Dedifferentiated amniotic fluid mesenchymal stem cell (primary cell): ENCODE data around the gene HNRNPUL2.
A peak's percentile ranks its signal among the peaks of the same experiment; 100 is the strongest.

Source experiments
- DNase-seq: peaks from one replicate; pipeline ENCODE4 v3.0.0-alpha.2; 2016; ENCODE audit errors: extremely low spot score

Gene HNRNPUL2

DNA sequence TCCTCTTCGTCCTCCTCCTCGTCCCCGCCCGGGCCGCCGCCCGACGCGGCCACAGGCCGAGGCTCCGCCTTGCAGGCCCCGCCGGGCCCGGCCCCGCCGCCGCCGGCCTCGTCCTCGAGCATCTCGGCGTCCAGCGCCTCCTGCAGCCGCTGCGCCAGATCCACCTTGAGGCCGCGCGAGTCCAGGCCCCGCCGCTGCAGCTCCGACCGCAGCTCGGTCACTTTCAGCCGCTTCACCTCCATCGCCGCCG lies 417 bp downstream of the HNRNPUL2 start:
- DNase-seq, result no peak

DNA sequence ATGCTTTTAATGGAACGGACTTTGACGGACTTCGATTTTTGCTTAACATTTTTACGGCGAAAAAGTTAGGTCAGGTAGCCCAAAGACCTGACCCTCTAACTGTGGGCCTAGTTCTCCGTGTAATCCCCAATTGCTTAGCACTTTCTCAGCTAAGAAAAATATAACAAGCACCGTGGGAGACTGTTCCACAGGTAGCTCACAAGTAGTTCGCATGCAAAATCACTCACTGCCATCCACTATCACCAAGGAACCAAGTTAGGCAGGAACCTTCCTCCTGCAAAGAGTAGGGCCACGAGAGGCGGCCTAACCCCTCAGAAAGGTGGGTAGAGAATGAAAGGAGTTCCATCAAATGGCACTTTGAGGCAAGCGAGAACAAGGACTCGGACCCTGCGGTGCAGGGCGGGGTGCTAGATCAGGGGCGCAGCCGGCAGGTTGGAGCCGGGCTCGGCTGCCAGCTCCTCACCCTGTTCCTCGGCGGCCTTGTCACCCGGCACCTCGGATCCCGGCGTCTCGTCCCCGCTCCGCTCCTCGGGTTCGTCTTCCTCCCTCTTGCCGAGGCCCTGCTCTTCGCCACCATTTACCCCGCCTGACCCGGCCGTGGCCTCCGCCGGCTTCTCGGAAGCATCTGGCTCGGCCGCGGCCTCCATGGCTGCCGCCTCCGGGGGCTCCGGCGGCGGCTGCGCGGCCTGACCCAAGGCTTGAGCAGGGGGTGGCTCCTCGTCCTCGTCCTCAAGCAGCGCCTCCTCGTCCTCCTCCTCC lies 922 bp downstream of the HNRNPUL2 start:
- no peak for DNase-seq

DNA sequence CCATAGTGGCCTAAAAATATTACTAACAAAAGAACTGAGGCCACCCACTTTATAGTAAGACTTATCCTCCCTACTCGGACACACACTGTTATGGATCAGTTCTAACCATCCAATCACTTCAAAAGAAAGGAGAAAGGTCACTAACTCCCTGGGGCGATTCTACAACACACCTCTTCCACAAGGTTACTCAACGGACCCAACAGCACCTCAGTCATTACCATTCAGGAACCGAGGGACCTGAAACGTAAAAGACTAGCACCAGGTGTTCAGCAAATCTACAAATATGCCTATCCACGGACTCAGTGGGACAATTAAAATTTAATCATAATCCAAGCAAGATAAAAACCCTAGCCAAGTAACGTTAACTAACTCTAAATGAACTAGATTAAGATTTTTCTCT lies 1.6 kb downstream of the HNRNPUL2 start:
- DNase-seq, result no peak

DNA sequence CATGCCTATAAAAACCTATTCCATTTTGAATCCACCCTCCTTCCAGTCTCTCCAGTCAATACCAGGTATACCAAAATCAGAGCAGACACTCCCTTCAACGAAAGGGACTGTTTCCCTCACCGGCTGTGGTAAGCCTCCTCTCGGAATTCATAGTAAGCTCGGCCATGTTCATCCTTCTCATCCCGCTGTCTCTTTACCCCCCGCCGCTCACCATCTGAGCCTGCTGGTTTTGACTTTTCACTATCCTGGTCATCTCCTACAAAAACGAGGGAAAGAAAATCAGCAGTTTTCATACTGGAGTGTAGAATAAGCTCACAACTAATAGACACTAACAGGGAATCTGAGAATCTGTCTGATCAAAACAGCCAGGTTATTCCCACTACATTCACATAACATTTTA lies 3.1 kb downstream of the HNRNPUL2 start:
- DNase-seq, result no peak

- DNase-seq, result no peak
These were observed 5.3 kb downstream of the HNRNPUL2 start for GRCh38 chr11:62721994-62722393.

DNA sequence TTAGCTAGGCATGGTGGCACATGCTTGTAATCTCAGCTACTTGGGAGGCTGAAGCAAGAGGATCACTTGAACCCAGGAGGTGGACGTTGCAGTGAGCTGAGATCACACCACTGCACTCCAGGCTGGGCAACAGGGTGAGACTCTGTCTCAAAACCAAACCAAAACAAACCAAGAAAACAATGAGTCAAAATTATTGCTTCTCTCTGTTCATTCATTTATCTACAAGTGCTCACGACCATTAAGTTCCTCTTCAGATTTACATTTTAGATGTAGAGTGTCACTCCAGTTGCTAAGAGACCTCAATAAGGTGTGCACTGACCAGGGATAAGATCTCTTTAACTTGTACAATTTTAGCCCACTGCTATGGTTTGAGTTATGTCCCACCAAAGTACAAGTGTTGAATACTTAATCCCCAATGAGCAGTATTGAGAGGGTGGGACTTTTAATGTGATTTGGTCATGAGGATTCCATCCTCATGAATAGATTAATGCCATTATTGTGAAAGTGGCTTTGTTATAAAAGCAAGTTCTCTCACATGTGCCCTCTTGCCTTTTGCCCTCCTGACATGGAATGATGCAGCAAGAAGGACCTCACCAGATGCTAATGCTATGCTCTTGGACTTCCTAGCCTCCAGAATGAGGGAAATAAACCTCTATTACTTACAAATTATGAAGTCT lies 7.8 kb downstream of the HNRNPUL2 start:
- no peak for DNase-seq

DNA sequence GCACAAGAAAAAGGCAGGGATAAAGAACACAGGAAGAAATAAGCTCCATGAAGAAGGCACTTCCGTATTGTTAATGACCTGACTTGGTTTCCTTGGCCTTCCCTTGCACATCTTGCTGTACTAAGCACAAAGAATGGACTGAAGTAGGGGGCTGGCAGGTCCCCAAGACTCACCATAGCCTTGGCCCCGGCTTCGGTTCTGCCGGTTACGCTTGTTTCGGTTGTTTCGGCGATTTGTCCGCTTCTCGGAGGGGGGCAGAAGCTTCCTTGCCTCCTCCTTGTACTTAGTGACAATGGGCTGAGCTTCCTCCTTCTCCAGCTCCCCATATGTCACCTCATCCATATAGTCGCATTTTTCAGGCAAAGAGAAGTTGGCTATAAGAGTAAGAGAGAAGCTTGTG lies 10.4 kb downstream of the HNRNPUL2 start:
- no peak for DNase-seq

GRCh38 chr11:62716206-62716605 lies 11.1 kb downstream of the HNRNPUL2 start:
- DNase-seq, result no peak

DNA sequence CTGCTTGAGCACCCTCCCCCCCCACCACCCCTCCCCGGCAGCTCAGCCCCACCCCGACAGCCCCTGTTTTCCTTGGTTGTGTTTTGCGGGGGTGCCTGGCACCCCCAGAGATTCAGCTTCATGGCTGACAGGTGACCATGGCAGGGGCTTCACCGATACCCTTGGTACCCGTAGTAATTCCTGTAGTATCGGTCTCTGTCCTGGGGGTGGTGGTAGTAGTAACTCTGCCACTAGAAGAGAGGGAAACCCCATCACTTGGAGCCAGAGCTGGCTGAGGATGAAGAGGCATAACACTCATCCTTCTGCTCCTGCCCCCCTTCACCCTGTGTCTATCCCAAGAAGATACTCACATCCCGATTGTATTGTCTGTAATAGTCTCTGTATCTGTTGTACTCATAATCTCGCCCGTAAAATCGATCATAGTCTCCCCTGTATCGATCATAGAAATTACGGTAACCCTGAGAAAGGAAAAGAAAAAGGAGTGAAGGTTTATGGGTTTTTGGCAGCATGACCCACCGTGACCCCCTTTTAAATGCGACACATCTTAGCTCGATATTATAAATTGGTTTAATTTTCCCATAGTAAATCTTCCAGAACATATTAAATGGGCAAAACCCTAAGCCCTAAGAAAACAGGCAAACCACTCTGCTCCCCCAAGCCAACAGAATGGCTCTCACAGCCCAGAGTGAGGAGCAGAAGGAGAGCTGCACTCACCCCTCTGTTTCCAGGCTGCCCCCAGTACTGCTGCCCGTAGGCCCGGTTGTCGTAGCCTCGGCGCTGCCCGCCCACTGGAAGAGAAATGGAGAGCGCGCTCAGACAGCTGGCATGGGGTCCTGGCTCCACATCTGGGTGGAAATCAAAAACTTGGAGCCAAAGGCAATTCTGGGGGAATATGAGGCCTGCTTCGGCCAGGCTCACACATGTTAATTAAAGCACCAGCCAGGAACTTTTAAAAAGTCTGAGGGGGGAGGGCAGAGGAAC lies 11.8 kb downstream of the HNRNPUL2 start:
- DNase-seq, result no peak

GRCh38 chr11:62713343-62713742 lies 13.9 kb downstream of the HNRNPUL2 start:
- no peak for DNase-seq

- no peak for DNase-seq
These were observed 14.4 kb downstream of the HNRNPUL2 start for GRCh38 chr11:62712861-62713260.

DNA sequence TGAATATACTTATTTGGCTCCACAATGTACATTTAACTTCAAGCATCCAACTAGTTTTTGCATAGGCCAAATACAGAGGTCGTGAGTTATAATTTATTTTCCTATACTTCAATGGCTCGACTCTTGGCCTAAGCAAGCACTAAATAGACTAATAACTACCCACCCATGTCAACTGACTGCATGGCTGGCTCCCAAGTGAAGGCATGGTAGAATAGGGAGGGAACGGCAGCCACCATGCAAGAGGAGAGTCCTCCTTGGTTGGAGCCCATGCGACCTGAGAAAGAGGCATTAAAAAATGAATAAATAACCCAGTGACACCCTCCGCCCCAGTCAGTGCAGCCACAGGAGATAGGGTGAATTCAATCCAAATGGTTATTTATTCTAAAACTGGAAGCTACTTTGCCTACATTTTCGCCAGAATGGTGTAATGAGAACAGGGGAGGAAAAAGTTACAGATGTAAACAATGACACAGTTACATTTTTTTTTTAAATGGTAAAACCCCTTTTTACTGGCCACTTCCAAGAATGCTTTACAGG lies 14.9 kb downstream of the HNRNPUL2 start:
- DNase-seq, result no peak

DNA sequence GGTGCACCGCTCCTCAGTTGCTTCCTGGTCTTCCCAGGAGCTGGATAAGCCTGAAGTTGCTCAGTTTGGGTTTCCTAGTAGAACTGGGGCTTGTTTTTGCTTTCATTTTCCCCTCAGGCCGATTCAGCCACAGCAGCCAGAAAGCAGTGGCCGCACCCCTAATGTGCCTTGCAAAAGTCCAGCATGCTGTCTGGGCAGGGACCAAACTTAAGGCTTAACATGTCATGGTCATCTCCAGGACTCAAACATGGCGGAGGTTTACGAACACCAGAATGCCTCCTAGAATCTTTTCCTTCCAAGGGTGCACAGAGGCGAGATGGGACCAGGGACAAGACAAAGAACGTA lies 17.3 kb downstream of the HNRNPUL2 start:
- DNase-seq, result no peak

DNA sequence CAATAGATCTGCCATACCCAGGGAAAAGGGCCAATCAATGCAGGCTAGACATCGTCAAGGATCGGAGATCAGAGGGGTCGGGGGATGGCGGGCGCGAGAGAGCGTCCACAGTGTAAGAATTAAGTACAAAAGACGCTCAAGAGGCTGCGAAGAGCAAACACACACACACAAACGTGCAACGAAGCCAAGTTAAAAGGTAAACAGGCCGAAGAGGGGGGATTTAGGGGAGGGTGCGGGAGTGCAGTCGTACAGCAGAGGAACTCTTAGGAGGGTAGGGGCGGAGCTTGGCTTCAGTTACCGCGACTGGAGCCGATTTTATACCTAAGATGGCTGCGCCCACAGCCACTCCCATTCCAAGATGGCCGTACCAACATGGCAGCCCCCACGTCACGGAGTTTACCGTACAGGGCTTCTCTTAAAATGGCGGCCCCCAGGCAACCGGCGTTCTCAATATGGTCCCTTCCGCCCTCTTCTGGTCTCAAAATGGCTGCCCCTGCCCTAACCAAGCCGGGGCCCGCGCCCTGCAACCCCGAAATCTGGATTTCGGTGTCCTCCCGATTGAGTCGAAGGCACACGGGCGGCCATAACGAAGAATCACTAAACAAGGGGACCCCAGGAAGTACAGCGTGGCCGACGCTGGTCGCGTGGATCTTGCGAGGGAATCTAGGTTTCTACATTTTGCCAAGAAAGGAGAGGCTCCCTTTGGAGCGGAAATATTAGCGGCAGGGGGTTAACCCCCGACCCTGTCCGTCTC lies 17.8 kb downstream of the HNRNPUL2 start:
- peak; percentile 91 for DNase-seq

DNA sequence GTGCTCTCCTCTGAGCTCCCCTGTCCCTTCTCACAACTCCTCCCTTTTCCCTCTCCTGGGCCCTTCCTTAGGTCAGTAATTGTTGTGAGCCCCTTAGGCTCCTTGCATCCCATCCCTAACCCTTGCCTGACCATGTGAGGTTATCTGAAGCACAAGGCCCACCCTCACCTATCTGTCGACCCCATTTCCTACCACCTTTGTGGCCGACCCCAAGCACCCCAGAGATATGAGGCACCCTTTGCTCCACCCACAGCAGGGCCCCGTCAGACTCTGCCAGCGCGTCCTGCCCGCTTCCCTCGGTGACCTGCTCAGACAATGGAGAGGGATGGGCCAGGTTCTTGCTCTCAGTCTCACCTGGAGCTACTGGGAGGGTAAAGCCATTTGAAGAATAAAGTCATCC lies 18.5 kb downstream of the HNRNPUL2 start:
- DNase-seq, result no peak

GRCh38 chr11:62708392-62708791 lies 18.9 kb downstream of the HNRNPUL2 start:
- DNase-seq, result no peak

GRCh38 chr11:62707277-62707861 lies 19.9 kb downstream of the HNRNPUL2 start, which contains the start of the genes BSCL2 and GNG3:
BSCL2 (minus strand) TSS chr11:62707424; CDS start chr11:62707195, 229 bp downstream.
GNG3 (plus strand) TSS chr11:62707676; CDS start chr11:62708296, 620 bp downstream.
- DNase-seq, result no peak

DNA sequence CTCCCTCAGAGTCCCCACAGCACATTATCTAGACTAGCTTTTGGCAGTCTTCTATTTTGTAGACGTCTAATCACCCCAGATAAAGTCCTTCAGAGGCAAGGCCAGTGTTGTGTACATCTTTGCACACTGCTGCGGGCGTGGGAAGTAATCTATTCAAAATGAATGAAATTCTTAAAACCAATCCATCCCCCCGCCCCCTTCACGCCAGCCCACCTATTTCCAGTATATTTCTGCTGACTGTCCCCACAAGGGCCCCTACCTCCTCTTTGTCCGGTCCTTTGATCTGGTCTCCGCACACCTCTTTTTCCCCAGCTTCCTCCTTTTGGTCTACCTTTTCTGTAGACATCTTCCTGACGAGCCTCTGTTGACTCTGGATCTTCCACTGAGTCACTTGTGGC lies 20.4 kb downstream of the HNRNPUL2 start:
- DNase-seq, result no peak

GRCh38 chr11:62705880-62706849 lies 21.1 kb downstream of the HNRNPUL2 start:
- peak; percentile 89 for DNase-seq

GRCh38 chr11:62705413-62705812 lies 21.8 kb downstream of the HNRNPUL2 start:
- DNase-seq, result no peak
